Dendritic cell treated with granulocyte-macrophage colony-stimulating factor and Interleukin-4, amounts not matched to agents 40 ng/mL and 50 ng/mL, for 4 days (primary cell): ENCODE data around the gene XG.

Experiments used
- H3K27ac Mint-ChIP-seq: one replicate; pipeline ENCODE4 v1.8.0; 2022; ENCODE audit warnings: mild to moderate bottlenecking, mixed read lengths
- H3K27me3 Mint-ChIP-seq: one replicate; pipeline ENCODE4 v1.8.0; 2022; ENCODE audit warnings: mild to moderate bottlenecking, mixed read lengths
- H3K36me3 Mint-ChIP-seq: one replicate; pipeline ENCODE4 v1.8.0; 2022; ENCODE audit warnings: low read depth, mixed read lengths
- H3K4me1 Mint-ChIP-seq: one replicate; pipeline ENCODE4 v1.8.0; 2022; ENCODE audit warnings: low read depth, mixed read lengths
- H3K4me3 Mint-ChIP-seq: one replicate; pipeline ENCODE4 v1.8.0; 2022; ENCODE audit warnings: mild to moderate bottlenecking, moderate library complexity, mixed read lengths
- H3K9me3 Mint-ChIP-seq: one replicate; pipeline ENCODE4 v1.8.0; 2022; ENCODE audit warnings: mixed read lengths
- intact Hi-C: fragments of 100-400 bp; cut with micrococcal nuclease; formaldehyde crosslinking; loops from one replicate; pipeline ENCODE4 v1.15.0; 2022

The XG gene

DNA sequence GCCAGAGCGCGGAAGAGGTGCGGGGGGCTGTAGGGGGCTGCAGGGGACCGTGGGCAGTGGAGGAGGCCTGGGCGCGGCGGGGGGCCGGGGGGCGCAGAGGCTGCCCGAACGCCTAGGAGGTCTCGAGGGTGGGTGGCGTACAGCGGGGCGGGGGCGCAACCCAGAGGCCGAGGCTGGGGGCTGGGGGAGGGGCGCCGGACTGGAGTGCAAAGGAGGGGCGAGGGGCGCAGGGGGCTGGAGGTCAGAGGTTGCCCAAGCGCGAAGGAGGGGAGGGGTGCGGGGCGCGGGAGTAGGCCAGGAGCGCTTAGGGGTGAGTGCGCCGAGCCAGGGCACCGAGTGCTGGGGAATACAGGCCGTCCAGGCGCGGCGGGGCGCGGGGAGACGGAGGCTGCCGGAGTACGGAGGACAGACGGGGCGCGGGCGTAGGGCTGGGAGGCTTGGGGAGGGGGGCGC is 77.1 kb downstream of the XG start:
- peaks cover 18% of the 10 kb centered on the region for H3K27me3 Mint-ChIP-seq
- no peaks in the 10 kb centered on the region for H3K36me3 Mint-ChIP-seq
- no peaks in the 10 kb centered on the region for H3K4me1 Mint-ChIP-seq
- H3K27ac Mint-ChIP-seq: no peak overlapping the region
- intact Hi-C loops: no loop called here
- H3K9me3 Mint-ChIP-seq: no peaks in the 10 kb centered on the region
- H3K4me3 Mint-ChIP-seq: no peak overlapping the region

DNA sequence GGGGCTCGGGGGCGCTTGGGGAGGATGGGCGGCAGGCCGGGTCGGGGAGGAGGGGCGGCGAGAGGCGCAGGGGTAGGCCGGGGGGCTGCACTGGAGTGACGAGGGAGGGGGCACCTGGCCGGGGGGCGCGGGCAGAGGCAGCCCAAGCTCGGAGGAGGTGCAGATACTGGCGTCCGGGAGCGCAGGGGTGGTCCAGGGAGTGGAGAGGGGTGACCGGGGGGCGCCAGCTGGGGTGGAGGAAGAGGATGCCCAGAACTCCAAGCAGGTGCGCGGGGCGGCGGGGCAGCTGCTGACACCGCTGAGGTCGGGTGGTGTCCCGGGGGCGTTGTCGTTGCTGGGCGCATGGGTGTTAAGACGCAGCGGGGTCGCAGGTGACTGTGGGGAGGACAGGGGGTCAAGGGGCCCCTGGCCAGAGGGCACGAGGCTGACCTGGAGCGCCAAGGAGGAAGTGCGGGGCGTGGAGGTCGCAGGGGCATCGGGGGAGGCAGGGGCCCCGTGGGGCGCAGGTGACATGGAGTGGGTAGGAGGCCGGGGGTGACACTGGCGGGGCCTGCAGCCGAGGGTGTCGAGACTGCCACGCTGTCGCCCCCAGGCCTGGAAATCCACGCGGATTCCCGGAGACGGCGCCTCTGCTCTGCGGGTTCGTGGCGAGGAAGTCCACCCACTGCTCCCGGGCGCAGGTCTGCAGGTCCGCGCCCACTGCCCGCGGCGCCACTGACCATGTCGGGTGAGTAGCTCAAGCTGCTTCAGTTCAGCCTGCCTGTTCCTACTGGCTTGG is 77.8 kb downstream of the XG start:
- Mint-ChIP-seq H3K27me3 (peaks cover 18% of the 10 kb centered on the region), H3K9me3 (no peaks in the 10 kb centered on the region), H3K4me3 (no peak overlapping the region), H3K4me1 (no peaks in the 10 kb centered on the region), H3K36me3 (no peaks in the 10 kb centered on the region), H3K27ac (no peak overlapping the region)
- intact Hi-C loops: no loop called here

DNA sequence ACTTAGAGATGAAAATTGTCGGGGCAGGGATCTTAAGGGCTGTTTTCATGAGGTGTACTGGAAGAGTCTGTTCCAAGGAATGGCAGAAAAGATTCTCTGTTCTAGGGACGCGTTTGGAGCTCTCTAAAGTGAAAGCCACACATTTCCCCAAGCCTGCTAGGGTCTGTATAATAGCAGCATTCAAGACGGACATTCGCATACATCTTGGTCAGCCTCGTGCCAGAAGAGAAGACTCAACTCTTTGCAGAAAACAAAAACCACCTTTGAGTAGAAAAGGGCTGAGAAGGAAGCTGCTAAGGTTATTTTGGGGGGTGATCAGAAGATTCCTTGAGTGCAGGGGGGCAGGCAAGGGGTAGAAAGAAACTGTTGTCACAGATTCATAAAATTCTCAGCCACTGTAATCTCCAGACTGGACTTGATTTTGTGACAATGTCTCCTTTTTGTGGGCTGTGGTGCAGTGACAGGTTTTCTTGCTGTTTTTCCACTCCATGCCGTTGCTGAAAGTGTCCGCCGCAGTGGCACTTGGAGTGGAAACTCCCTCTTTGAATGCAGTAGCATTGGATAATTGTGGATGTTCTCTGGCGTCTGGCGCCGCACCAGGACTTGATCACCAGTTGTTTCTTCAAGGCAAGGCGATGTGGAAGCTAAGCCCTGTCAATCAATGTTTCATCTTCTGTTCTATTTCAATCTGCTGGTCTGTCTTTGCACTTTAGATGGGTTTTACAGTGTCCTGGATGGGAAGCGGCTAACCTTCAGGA is 79.8 kb downstream of the XG start:
- no peaks in the 10 kb centered on the region for H3K4me1 Mint-ChIP-seq
- intact Hi-C loops: no loop called here
- no peak overlapping the region for H3K4me3 Mint-ChIP-seq
- no peaks in the 10 kb centered on the region for H3K36me3 Mint-ChIP-seq
- no peak overlapping the region for H3K27ac Mint-ChIP-seq
- H3K9me3 Mint-ChIP-seq: peaks cover 9% of the 10 kb centered on the region
- H3K27me3 Mint-ChIP-seq: peaks cover 18% of the 10 kb centered on the region

DNA sequence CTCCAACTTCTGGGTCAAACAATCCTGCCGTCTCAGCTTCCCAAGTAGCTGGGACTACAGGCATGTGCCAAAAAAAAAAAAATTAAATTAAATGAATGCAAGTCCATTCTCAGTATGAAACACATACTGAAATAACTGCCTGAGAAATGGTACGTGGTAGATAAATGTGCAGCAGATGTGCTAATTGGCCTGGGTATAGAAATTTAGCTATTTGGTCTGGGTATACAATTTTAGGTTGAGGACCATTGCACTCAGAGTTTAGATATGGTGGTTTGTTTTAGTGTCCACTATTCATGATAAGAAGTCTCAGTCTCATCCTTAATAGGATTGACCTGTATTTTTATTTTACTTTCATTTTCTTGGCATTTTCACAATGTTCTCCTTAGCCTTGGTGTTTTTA is 86.1 kb downstream of the XG start:
- intact Hi-C loops: no loop called here
- H3K27ac Mint-ChIP-seq: no peak overlapping the region
- H3K27me3 Mint-ChIP-seq: no peaks in the 10 kb centered on the region
- H3K9me3 Mint-ChIP-seq: peaks cover 32% of the 10 kb centered on the region
- no peaks in the 10 kb centered on the region for H3K36me3 Mint-ChIP-seq
- no peak overlapping the region for H3K4me3 Mint-ChIP-seq
- H3K4me1 Mint-ChIP-seq: no peaks in the 10 kb centered on the region

DNA sequence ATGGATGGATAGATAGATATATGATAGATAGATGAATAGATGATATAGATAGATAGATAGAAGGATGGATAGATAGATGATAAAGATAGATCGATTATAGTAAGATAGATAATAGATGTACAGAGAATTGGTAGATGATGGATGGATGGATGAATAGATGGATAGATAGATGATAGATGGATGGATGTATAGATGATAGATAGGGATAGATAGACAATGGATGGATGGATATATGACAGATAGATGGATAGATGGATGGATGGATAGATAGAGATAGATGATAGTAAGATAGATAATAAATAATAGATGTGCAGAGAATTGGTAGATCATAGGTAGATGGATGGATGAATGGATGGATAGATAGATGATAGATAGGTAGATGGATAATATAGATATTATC is 89.1 kb downstream of the XG start:
- intact Hi-C loops: no loop called here
- H3K27ac Mint-ChIP-seq: no peak overlapping the region
- peaks cover 26% of the 10 kb centered on the region for H3K9me3 Mint-ChIP-seq
- no peaks in the 10 kb centered on the region for H3K4me1 Mint-ChIP-seq
- H3K36me3 Mint-ChIP-seq: no peaks in the 10 kb centered on the region
- no peaks in the 10 kb centered on the region for H3K27me3 Mint-ChIP-seq
- H3K4me3 Mint-ChIP-seq: no peak overlapping the region

DNA sequence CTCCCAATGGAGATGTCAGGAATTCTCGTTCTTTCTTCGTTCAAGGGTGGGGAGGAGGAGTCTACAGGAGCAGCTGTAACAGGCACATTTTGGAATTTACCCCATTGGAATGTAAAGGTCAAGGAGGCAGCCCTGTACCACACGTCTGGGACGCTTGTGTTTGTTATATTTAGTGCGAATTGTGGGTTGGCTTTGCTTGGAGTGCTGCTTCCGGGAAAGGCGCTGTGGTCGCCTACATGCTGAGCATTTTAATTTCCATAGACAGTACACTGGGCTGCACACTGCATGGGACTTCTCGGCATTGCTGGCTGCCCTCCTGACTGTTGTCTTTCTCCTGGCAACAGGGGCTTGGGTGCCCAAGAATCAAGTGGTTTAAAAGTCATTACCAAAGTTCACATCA is 89.7 kb downstream of the XG start:
- peaks cover 22% of the 10 kb centered on the region for H3K9me3 Mint-ChIP-seq
- no peaks in the 10 kb centered on the region for H3K36me3 Mint-ChIP-seq
- no peaks in the 10 kb centered on the region for H3K27me3 Mint-ChIP-seq
- no peaks in the 10 kb centered on the region for H3K4me1 Mint-ChIP-seq
- no peak overlapping the region for H3K4me3 Mint-ChIP-seq
- intact Hi-C loops: no loop called here
- no peak overlapping the region for H3K27ac Mint-ChIP-seq

DNA sequence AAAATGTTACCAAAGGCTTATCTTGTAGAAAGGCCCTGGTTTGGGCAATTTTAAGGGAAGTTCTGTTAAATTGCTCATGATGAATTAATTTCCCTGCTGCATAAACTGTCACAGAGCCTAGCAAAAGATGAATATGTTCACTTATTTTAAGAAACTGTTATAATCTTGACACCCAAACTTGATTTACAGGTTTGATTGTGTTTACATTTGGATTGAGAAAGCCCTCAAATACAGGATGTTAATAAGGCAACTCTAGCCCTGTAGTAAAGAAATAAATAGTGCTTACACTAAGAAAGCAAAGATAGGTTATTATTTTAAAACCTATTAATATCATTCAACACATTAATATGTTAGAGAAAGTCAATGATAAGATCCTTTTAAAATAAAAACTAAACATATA is 95.2 kb downstream of the XG start:
- no peaks in the 10 kb centered on the region for H3K27me3 Mint-ChIP-seq
- H3K36me3 Mint-ChIP-seq: no peaks in the 10 kb centered on the region
- no peaks in the 10 kb centered on the region for H3K4me1 Mint-ChIP-seq
- intact Hi-C loops: no loop called here
- no peak overlapping the region for H3K27ac Mint-ChIP-seq
- H3K9me3 Mint-ChIP-seq: no peaks in the 10 kb centered on the region
- H3K4me3 Mint-ChIP-seq: no peak overlapping the region

DNA sequence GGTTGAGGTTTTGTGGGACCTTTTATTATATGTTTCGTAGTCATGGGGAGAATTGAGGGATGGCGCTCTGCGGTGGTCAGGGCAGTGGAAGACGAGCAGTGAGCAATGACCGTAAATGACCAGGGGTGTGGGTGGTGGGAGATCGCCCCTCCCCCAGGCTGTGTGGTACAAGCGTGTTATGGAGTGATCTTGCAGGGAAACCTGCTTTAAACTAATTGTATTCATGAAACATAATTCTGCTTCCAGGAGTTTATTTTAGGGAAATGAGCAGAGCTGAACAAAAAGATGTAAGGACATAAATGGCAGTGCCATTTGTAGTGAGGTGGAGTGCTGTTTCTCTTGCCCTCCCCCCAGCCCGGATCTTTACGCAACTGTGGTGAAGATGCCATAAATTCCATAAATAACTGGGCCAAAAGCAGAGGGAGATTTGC is 97.0 kb downstream of the XG start:
- no peak overlapping the region for H3K27ac Mint-ChIP-seq
- H3K36me3 Mint-ChIP-seq: no peaks in the 10 kb centered on the region
- intact Hi-C loops: no loop called here
- no peak overlapping the region for H3K4me3 Mint-ChIP-seq
- no peaks in the 10 kb centered on the region for H3K9me3 Mint-ChIP-seq
- no peaks in the 10 kb centered on the region for H3K27me3 Mint-ChIP-seq
- H3K4me1 Mint-ChIP-seq: no peaks in the 10 kb centered on the region

DNA sequence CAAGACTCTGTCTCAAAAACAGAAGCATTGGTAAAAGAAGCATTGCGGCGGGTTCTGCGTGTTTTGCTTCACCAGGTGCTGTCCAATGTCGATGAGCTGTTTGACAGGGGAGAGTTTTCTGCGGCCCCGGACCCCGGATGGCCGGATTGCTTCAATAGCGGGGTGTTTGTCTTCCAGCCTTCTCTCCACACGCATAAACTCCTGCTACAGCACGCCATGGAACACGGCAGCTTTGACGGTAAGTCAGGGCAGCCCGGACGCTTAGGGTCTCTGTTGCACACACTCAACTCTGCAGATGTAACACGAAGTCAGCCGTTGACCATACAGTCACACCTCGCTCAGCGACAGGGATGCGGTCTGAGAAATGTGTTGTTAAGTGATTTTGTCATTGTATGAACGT is 103.1 kb downstream of the XG start:
- Mint-ChIP-seq H3K4me3 (no peak overlapping the region), H3K27ac (no peak overlapping the region), H3K4me1 (no peaks in the 10 kb centered on the region), H3K9me3 (no peaks in the 10 kb centered on the region), H3K36me3 (no peaks in the 10 kb centered on the region), H3K27me3 (no peaks in the 10 kb centered on the region)
- intact Hi-C loops: no loop called here

DNA sequence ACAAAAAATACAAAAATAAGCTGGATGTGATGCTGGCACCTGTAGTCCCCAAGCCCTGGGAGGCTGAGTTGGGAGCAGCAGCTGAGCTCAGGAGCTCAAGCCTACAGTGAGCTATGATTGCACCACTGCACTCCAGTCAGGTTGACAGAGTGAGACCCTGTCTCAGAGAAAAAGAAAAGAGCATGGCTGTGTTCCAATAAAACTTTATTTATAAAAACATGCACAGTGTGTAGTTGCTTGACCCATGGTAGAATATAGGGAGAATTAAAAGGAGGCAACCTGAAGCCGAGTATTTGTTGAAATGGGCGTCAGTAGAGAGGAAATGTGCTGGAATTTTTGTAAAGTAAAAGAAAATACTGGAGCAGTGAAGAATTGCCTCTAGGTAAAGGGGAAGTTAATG is 103.9 kb downstream of the XG start:
- H3K9me3 Mint-ChIP-seq: no peaks in the 10 kb centered on the region
- H3K27ac Mint-ChIP-seq: no peak overlapping the region
- no peaks in the 10 kb centered on the region for H3K27me3 Mint-ChIP-seq
- intact Hi-C loops: no loop called here
- no peaks in the 10 kb centered on the region for H3K4me1 Mint-ChIP-seq
- no peaks in the 10 kb centered on the region for H3K36me3 Mint-ChIP-seq
- no peak overlapping the region for H3K4me3 Mint-ChIP-seq

DNA sequence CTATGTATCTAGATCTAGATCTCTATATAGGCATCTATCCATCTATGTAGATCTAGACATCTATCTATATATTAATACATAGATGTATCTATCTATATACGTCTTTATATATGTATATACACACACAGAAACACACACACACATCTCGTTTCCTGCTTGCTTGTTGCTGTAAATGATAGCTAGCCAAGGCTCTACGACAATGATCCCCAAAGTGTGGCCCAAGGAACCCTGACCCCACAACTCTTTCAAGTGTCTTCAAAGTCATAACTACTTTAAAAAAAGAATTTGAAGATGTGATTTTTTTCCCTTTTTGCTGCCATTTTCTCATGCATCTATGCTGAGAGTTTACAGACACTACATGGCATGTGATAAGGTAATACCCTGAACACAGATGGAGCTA is 105.7 kb downstream of the XG start:
- Mint-ChIP-seq H3K27ac (no peak overlapping the region), H3K9me3 (no peaks in the 10 kb centered on the region), H3K27me3 (no peaks in the 10 kb centered on the region), H3K4me1 (no peaks in the 10 kb centered on the region), H3K4me3 (no peak overlapping the region), H3K36me3 (no peaks in the 10 kb centered on the region)
- intact Hi-C loops: no loop called here

DNA sequence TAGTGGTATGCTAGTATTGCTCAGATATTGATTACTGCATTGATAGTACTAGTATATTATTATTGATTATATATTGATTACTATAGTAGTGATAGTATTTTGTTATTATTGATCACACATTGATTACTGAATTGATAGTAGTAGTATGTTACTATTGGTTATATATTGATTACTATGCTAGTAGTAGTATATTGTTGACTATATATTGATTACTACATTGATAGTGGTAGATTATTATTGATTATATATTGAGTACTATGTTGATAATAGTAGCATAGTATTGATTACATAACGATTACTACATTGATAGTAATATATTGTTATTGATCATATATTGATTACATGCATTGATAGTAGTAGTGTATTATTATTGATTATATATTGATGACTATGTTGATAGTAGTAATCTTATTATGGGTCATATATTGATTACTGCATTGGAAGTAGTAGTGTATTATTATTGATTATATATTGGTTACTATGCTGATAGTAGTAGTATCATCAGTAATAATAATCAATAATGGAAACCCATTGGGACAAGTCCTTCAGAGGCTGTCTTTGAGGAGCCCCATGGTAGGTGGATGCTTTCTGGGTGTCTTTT is 107.5 kb downstream of the XG start:
- no peaks in the 10 kb centered on the region for H3K4me1 Mint-ChIP-seq
- H3K9me3 Mint-ChIP-seq: no peaks in the 10 kb centered on the region
- intact Hi-C loops: no loop called here
- no peaks in the 10 kb centered on the region for H3K27me3 Mint-ChIP-seq
- H3K4me3 Mint-ChIP-seq: no peak overlapping the region
- H3K27ac Mint-ChIP-seq: no peak overlapping the region
- H3K36me3 Mint-ChIP-seq: no peaks in the 10 kb centered on the region

DNA sequence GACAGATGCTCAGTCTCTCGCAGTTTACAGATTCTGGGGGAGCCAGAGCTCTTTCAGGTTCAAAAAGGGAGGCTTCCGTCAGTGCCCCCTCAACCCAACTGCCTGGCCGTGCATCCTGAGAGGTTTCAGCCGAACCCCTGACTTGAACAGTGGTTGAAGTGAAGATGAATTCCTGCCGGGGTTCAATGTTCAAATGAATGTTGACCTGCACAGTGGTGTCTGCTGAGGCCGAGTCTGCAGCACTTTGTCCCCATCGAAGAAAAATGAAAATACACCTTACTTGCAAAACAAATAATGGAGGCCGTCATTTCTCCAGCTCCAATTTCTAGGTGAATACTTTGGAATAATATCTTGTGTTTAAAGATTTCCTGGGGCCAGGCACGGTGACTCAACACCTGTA is 110.6 kb downstream of the XG start:
- no peaks in the 10 kb centered on the region for H3K4me1 Mint-ChIP-seq
- no peaks in the 10 kb centered on the region for H3K9me3 Mint-ChIP-seq
- intact Hi-C loops: no loop called here
- no peak overlapping the region for H3K27ac Mint-ChIP-seq
- no peak overlapping the region for H3K4me3 Mint-ChIP-seq
- no peaks in the 10 kb centered on the region for H3K27me3 Mint-ChIP-seq
- no peaks in the 10 kb centered on the region for H3K36me3 Mint-ChIP-seq

DNA sequence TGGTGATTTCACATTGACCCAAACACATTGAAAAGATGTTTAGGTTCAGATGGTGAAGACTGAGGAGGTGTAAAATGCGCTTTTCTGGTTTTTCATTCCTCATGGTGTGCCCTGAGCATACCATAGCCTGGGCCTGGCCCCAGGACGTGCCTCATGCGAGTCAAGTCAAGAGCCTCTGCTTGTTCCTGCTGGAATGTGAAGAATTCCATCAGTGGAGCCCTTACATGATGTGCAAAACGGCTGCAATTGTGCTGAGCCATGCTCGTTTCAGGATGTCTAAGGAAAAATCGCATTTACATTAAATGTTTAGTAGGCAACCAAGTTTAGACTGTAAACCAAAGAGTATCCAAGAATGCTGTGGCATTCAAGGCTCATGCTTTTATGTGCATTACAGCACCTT is 111.8 kb downstream of the XG start:
- Mint-ChIP-seq H3K4me3 (no peak overlapping the region), H3K4me1 (no peaks in the 10 kb centered on the region)

More for the DNA sequence above, 111.8 kb downstream of the XG start:
- Mint-ChIP-seq H3K36me3 (no peaks in the 10 kb centered on the region), H3K27me3 (no peaks in the 10 kb centered on the region), H3K27ac (no peak overlapping the region), H3K9me3 (no peaks in the 10 kb centered on the region)
- intact Hi-C loops: no loop called here
